Activated effector memory CD4-positive, alpha-beta T cell treated with Interleukin-2 at 50 U/mL for 16 hours (primary cell): ENCODE measurements around the gene EXOC3L1.

Experiments
- DNase-seq: peaks from one replicate; pipeline ENCODE4 v3.0.0-alpha.2; 2020

Gene EXOC3L1

GRCh38 chr16:67144943-67145342, 45.0 kb downstream of the EXOC3L1 start:
- DNase-seq, result no peak

- no peak for DNase-seq
Measured at GRCh38 chr16:67142342-67142741, 47.6 kb downstream of the EXOC3L1 start.

DNA sequence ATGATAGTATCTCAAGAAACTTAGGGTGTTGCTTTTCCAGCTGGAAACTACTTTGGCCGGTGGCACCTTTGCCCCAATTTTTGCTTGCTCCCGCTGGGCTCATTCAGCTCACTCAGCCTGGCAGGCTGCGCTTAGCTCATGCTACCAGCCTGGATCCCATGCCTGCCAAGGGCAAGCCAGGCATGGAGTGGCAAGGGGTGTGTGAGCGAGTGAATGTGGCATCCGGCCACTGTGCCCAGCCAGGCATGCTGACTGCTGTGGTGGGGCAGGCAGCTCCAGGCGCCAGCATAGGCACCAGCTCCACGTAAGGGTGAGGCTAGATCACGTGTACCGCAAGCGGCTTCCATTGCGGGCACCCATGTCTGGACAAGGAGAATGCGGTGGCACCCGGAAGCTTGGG, 48.5 kb downstream of the EXOC3L1 start:
- no peak for DNase-seq

GRCh38 chr16:67137605-67138004, 52.3 kb downstream of the EXOC3L1 start:
- DNase-seq, result no peak
